ENCODE results near the gene SGCA.

DNA sequence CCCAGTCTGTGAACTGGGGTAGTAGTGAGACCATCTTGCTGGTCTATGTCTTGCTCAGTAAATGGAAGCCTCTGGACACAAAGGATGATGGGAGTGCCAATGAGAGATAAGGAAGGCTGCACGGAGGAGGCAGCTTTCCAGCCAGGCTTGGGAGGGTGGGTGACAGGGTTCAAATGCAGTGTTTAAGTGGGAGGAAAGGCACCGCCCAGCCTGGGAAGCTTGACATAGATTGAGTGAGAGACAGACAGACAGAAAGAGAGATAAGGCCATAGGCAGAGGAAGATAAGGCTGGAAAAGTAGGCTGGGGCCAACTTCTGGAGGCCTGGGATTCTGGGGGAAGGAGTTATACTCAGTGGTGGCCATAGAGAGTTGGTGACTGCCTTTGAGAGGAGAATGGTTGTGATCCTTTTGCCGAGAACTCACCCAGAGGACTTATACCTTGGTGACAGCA is 42.8 kb downstream of the SGCA start:
- no peak for TF ChIP-seq EZH2phosphoT487 (IDR thresholded peaks at IDR 0.05; ENCODE audit: borderline replicate concordance, low read length)
- TF ChIP-seq, protein P1, sequence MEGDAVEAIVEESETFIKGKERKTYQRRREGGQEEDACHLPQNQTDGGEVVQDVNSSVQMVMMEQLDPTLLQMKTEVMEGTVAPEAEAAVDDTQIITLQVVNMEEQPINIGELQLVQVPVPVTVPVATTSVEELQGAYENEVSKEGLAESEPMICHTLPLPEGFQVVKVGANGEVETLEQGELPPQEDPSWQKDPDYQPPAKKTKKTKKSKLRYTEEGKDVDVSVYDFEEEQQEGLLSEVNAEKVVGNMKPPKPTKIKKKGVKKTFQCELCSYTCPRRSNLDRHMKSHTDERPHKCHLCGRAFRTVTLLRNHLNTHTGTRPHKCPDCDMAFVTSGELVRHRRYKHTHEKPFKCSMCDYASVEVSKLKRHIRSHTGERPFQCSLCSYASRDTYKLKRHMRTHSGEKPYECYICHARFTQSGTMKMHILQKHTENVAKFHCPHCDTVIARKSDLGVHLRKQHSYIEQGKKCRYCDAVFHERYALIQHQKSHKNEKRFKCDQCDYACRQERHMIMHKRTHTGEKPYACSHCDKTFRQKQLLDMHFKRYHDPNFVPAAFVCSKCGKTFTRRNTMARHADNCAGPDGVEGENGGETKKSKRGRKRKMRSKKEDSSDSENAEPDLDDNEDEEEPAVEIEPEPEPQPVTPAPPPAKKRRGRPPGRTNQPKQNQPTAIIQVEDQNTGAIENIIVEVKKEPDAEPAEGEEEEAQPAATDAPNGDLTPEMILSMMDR (IDR thresholded peaks at IDR 0.05; ENCODE audit: low read depth, low read length, poor library complexity, severe bottlenecking): no peak
